Activated T-cell treated with anti-CD3 and anti-CD28 coated beads for 4 hours (primary cell): ENCODE measurements around the gene MYLK.

Experiments
- DNase-seq: peaks from one replicate; pipeline ENCODE4 v3.0.0-alpha.2; 2020

MYLK gene

DNA sequence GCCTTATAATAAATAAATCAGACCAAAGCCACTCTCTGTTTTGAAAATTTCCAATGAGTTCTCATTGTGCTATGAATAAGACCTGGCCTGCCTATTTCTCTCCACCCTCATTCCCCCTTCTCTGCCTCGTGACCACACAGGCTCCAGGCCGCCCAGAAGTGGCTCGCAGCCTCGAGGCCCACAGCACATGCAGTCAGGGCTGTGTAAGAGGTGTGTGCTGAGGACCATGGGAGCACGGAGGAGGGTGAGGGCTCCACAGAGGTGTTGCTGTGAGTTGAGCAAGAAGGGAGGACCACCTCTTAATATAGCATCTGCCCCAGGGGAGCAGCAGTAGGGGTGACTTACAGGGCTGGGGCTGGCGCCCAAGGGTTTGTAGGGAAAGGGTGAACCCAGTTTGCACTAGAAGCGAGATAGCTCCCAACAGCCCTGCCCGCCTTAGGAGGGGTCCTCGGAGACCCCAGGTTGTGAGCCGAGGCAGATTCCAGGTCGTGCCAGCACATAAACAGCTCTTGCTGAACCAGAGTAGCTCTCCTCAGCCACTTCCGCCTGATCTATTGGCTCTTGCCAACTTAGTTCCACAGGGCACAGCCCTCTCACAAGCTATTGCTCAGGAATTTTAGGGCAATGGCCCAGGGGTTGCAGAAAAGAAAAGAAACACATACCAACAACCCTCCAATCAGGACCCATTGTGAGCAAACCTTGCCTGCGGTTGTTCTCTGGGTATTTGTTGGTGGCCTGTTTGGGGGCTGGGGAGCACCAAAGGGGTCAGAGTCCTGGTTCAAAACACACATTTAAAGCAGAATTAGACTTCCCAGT is 117.7 kb downstream of the MYLK start:
- DNase-seq: no peak

- no peak for DNase-seq
Measured at GRCh38 chr3:123765475-123766128, 118.5 kb downstream of the MYLK start.

DNA sequence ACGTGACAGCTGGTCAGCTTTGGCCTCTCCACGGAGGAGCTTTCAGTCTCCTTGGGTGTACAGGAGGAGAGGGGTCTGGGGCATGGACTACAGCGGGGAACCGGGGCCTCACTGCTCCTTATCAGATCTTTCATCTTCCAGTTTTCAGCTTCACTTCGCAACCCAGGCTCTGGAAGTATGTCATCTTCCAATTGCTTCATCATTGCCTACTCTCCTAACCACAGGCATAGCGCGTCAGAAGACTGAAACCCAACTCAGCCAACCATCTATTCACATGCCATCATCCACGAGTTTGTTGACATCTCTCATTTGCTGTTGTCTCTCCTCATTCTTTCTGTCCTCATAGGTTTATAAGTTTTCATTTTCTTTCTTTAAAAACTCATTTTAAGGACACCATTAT is 119.5 kb downstream of the MYLK start:
- no peak for DNase-seq

DNA sequence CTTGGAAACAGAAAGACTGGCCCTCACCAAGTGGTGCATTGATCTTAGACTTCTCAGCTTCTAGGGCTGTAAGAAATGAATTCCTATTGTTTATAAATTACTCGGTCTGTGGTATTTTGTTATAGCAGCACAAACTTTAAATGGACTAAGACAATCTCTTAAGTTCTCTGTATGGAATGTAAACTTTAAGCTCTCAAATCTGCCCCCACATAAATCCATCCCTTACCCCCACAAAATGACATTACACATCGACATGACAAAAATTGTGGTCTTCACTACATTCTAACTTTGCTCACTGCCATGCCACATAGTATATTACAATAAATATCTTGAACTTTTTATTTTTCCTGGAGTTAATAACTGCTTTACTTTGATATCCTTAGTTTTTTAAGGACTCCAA is 121.3 kb downstream of the MYLK start:
- DNase-seq: no peak

DNA sequence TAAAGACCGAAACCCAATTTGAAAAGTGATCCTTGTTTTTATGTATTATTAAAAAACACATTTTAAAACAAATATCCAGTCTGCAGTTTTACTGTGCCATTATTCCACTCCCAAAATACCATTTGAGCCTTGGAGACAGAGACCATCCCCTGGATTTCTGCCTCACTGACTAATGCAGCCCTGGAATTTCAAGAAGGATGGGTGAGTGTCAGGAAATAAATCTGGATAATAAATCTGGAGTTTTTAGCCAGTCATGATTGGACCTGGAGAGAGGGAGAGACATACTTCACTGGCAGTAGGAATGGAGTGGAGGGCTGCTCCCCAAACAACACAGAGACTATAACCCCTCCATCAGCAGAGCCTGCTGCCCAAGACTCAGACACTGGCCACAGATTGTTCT is 123.3 kb downstream of the MYLK start:
- no peak for DNase-seq

- no peak for DNase-seq
Measured at GRCh38 chr3:123759871-123760270, 124.3 kb downstream of the MYLK start.

DNA sequence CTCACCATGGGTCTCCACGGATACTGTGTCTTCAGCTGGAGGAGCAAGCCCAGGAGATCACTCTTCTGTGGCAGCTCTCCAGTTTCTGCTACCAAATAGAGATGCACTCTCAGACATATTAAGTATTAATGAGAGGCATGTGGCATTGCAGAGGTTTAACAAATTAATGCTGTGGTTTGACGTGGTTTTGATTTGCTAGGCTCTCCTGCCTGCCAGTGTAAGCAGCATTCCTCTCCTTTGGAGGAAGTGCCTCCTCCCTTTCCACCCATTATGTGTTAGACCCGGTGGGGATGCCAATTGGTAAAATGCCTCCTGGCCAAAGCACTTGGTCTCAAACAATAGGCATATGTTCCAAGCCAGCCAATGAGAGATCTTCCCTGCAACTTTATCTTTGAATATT is 124.8 kb downstream of the MYLK start:
- DNase-seq: no peak

DNA sequence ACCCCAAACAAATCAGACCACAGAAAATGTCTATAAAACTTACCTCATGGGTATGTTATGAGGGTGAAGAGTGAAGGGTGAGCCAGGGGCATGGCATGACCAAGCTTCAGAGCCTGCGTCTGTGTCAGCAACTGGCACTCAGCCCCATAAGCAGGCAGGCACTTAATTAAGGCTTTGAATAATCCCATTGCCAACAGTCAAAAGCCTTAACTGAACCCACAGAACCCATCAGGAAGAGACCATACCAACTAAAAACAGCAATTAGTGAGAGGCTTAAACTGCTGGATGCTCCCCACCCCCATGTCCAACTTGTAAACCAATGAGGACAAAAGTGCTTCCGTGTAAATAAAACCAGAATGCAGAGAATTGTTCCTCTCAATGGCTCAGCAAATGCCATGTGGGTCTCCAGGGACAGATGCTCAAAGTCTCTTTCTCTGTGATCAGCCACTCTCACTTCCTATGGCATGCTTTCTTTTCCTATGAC is 126.0 kb downstream of the MYLK start:
- no peak for DNase-seq

GRCh38 chr3:123757281-123757940 is 126.7 kb downstream of the MYLK start:
- no peak for DNase-seq

GRCh38 chr3:123755501-123755900 is 128.6 kb downstream of the MYLK start:
- DNase-seq: no peak

GRCh38 chr3:123755085-123755484 is 129.0 kb downstream of the MYLK start:
- no peak for DNase-seq

- DNase-seq: no peak
Measured at GRCh38 chr3:123753286-123753685, 130.8 kb downstream of the MYLK start.

DNA sequence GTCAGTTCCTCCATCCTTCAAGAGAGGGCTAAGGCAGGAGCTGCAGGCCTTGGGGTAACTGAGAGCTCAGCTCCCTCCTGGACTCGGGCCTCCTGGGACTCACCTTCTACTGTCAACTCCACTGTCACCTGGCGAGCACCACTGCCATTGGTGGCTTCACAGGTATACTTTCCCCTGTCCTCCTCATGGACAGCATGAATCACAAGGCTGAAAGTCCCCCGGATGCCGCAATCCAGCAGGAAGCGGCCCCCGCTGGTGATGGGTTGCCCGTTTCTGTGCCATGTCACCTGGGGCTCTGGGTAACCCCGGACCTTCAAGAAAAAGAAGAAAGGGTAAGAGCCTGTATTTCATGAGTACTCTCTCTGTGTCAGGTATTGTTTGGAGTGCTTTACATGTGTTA is 131.9 kb downstream of the MYLK start:
- no peak for DNase-seq

GRCh38 chr3:123751433-123751832 is 132.7 kb downstream of the MYLK start:
- DNase-seq: no peak

- no peak for DNase-seq
Measured at GRCh38 chr3:123750659-123751420, 133.3 kb downstream of the MYLK start.

DNA sequence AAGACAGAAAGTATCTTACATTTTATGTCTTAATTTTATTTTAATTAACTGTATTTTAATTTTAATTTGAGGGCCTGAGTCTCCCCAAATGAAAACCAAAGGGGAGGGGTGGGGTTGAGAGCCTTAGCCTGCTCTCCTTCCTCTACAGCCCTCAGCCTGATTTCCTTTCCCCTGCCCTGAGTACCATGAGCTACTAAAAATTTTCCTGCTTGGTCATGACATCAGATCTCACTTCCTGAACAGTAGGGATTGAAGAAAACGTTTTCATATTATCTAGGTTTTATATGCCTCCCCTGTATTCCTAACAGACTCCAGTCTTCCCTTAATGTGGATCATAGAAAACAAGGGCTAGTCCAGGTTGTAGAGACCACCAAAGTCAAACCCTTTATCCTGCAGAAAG is 133.9 kb downstream of the MYLK start:
- DNase-seq: no peak

DNA sequence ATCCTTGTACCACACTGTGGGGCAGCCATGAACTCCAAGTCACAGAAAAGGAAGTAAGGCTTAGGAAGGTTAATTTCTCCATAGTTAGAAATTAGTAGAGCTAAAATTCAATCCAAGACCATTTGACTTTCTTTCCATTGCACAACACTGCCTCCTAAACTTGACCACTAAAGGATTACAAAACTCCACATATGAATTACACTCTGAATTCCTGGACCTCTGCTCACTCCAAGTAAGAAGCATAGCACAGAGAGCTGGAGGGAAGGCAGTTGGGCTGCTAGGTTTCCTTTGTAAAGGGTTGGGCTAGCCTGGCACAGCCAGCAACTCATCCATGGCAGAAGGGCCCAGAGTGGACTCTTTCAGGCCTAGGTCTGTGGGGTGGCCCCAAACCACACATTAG is 134.4 kb downstream of the MYLK start:
- no peak for DNase-seq

- no peak for DNase-seq
Measured at GRCh38 chr3:123745184-123745855, 138.8 kb downstream of the MYLK start.

- no peak for DNase-seq
Measured at GRCh38 chr3:123744064-123744463, 140.1 kb downstream of the MYLK start.

DNA sequence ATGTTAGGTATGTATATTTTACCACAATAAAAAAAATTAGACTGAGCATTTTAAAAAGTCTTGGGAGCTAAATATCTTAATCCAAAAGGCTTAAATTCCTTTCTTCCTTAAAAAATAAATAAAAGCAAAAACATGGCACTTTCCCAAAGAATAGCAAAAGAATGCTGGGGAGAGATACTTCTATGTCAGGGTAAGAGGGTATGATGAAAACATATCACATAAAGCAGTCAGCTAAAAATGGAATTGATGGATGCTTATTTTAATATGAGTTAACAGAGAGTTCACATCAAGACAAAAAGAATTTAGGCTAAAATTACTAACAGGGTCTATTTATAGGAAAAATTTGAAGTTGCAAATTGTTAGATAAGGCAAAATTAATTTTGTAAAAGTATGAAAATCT is 141.0 kb downstream of the MYLK start:
- DNase-seq: no peak

GRCh38 chr3:123741041-123741511 is 143.1 kb downstream of the MYLK start:
- no peak for DNase-seq

DNA sequence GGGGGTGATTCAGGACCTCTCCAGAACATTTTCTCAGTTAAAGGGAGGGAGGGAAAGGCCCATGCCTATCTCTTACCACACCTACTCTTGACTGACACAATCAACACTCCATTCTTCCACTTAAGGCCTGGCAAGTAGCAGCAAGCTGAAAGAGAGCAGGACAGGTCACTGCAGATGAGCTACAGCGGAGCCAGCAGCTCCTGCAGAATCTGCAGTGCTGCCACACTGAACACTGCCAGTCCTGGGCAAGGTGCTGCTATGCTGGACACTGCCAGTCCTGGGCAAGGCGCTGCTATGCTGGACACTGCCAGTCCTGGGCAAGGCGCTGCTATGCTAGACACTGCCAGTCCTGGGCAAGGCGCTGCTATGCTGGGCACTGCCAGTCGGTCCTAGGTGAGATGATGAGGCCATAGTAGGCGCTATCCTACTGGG is 143.7 kb downstream of the MYLK start:
- DNase-seq: no peak
